Measurements from ENCODE around the gene PRICKLE2. TPM values are rescaled to one million over a fixed set of nuclear protein-coding genes. Genes with fewer than 3 reads are reported as not detected.

Gene PRICKLE2
- total RNA-seq, 1 experiment from 2014 or later = not detected

GRCh38 chr3:64048631-64049061, 176.6 kb downstream of the PRICKLE2 start:
- ChIA-PET POLR2A (ENCODE audit: low non-redundant PET) (no interaction called here), CTCF (no interaction called here)
- H3K36me3 ChIP-seq (ENCODE audit: insufficient read depth, low read length, poor library complexity, severe bottlenecking) = no peaks in the 10 kb centered on the region
- no peak overlapping the region for H3K4me3 ChIP-seq (ENCODE audit: low read depth, low read length, poor library complexity, severe bottlenecking)
- no peaks in the 10 kb centered on the region for H3K27me3 ChIP-seq (replicated peaks; ENCODE audit: insufficient read depth, low read depth, low read length, poor library complexity)
- BruUV-seq (replicated peaks) = no TSS peak
- H3K27ac ChIP-seq (ENCODE audit: low read depth, low read length, poor library complexity, severe bottlenecking) = no peak overlapping the region
- no peak for TF ChIP-seq EZH2 (IDR thresholded peaks at IDR 0.05; ENCODE audit: borderline replicate concordance, low read depth, low read length, poor library complexity, severe bottlenecking)
- H3K4me1 ChIP-seq (ENCODE audit: insufficient read depth, low read length, poor library complexity, severe bottlenecking) = peaks cover 7% of the 10 kb centered on the region
- DNase-seq (ENCODE audit: low spot score) = no peak
- no peaks in the 10 kb centered on the region for H3K9me3 ChIP-seq (ENCODE audit: low read depth, low read length, poor library complexity, severe bottlenecking)
- intact Hi-C loops (cut with micrococcal nuclease; ENCODE audit: unreplicated experiment) = no loop called here

GRCh38 chr3:64047787-64048186, 177.5 kb downstream of the PRICKLE2 start:
- ChIA-PET CTCF (no interaction called here), POLR2A (ENCODE audit: low non-redundant PET) (no interaction called here)
- Histone ChIP-seq H3K4me3 (ENCODE audit: low read depth, low read length, poor library complexity, severe bottlenecking) (no peak overlapping the region), H3K27ac (ENCODE audit: low read depth, low read length, poor library complexity, severe bottlenecking) (no peak overlapping the region), H3K36me3 (ENCODE audit: insufficient read depth, low read length, poor library complexity, severe bottlenecking) (no peaks in the 10 kb centered on the region), H3K27me3 (replicated peaks; ENCODE audit: insufficient read depth, low read depth, low read length, poor library complexity) (no peaks in the 10 kb centered on the region), H3K9me3 (ENCODE audit: low read depth, low read length, poor library complexity, severe bottlenecking) (no peaks in the 10 kb centered on the region), H3K4me1 (ENCODE audit: insufficient read depth, low read length, poor library complexity, severe bottlenecking) (peaks cover 7% of the 10 kb centered on the region)
- peak; percentile 62 for DNase-seq (ENCODE audit: low spot score)
- TF ChIP-seq EZH2 (IDR thresholded peaks at IDR 0.05; ENCODE audit: borderline replicate concordance, low read depth, low read length, poor library complexity, severe bottlenecking) = no peak
- no peak for TF ChIP-seq CTCF (conservative IDR thresholded peaks at IDR 0.05; ENCODE audit: low read depth, low read length)
- BruUV-seq (replicated peaks) = no TSS peak
- intact Hi-C loops (cut with micrococcal nuclease; ENCODE audit: unreplicated experiment) = no loop called here

DNA sequence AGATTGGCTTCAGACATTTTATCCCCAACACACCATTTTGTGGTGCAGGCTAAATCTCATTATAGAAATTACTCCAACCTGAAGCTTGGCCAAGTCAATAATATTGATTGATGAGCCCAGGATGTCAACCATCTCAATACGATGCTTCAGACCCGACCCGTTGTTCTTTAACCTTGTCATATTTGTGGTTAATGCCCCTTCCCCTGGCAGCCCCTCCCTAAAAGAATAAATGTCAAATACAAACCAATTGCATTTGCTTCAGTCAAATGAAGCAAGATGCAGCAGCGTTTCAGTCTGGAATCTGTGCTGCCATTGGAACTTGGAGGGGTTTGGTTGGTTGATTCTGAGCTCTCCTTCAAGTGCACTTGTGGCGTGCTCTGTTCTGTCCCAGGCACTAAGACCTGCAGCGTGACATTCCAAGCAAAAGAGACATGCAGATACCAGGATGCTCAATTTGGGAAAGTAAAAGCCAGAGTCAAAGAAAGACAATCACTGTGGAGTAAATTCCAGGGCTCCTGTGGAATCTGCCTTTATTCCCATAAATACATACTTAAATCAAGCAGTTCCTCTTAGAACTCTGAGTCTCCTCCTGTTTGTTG, 178.2 kb downstream of the PRICKLE2 start:
- no peaks in the 10 kb centered on the region for H3K9me3 ChIP-seq (ENCODE audit: low read depth, low read length, poor library complexity, severe bottlenecking)
- H3K4me3 ChIP-seq (ENCODE audit: low read depth, low read length, poor library complexity, severe bottlenecking) = no peak overlapping the region
- H3K27ac ChIP-seq (ENCODE audit: low read depth, low read length, poor library complexity, severe bottlenecking) = peak overlapping the region; percentile 37
- CTCF ChIA-PET = no interaction called here
- H3K36me3 ChIP-seq (ENCODE audit: insufficient read depth, low read length, poor library complexity, severe bottlenecking) = no peaks in the 10 kb centered on the region
- peak; percentile 31 for DNase-seq (ENCODE audit: low spot score)
- intact Hi-C loops (cut with micrococcal nuclease; ENCODE audit: unreplicated experiment) = no loop called here
- BruUV-seq (replicated peaks) = no TSS peak
- peaks cover 7% of the 10 kb centered on the region for H3K4me1 ChIP-seq (ENCODE audit: insufficient read depth, low read length, poor library complexity, severe bottlenecking)
- H3K27me3 ChIP-seq (replicated peaks; ENCODE audit: insufficient read depth, low read depth, low read length, poor library complexity) = no peaks in the 10 kb centered on the region
- TF ChIP-seq CTCF (conservative IDR thresholded peaks at IDR 0.05; ENCODE audit: low read depth, low read length) = no peak
- no peak for TF ChIP-seq EZH2 (IDR thresholded peaks at IDR 0.05; ENCODE audit: borderline replicate concordance, low read depth, low read length, poor library complexity, severe bottlenecking)
- POLR2A ChIA-PET (ENCODE audit: low non-redundant PET) = no interaction called here

GRCh38 chr3:64046592-64046991, 178.7 kb downstream of the PRICKLE2 start:
- no TSS peak for BruUV-seq (replicated peaks)
- Histone ChIP-seq H3K27ac (ENCODE audit: low read depth, low read length, poor library complexity, severe bottlenecking) (no peak overlapping the region), H3K4me1 (ENCODE audit: insufficient read depth, low read length, poor library complexity, severe bottlenecking) (peaks cover 7% of the 10 kb centered on the region), H3K9me3 (ENCODE audit: low read depth, low read length, poor library complexity, severe bottlenecking) (no peaks in the 10 kb centered on the region), H3K36me3 (ENCODE audit: insufficient read depth, low read length, poor library complexity, severe bottlenecking) (no peaks in the 10 kb centered on the region), H3K4me3 (ENCODE audit: low read depth, low read length, poor library complexity, severe bottlenecking) (no peak overlapping the region), H3K27me3 (replicated peaks; ENCODE audit: insufficient read depth, low read depth, low read length, poor library complexity) (no peaks in the 10 kb centered on the region)
- no peak for DNase-seq (ENCODE audit: low spot score)
- ChIA-PET CTCF (no interaction called here), POLR2A (ENCODE audit: low non-redundant PET) (no interaction called here)
- TF ChIP-seq CTCF (conservative IDR thresholded peaks at IDR 0.05; ENCODE audit: low read depth, low read length) = no peak
- no peak for TF ChIP-seq EZH2 (IDR thresholded peaks at IDR 0.05; ENCODE audit: borderline replicate concordance, low read depth, low read length, poor library complexity, severe bottlenecking)
- intact Hi-C loops (cut with micrococcal nuclease; ENCODE audit: unreplicated experiment) = no loop called here

All from A673 (cell line).